ENCODE results near the gene ERVMER34-1. TPM values are rescaled to one million over a fixed set of nuclear protein-coding genes. Genes with fewer than 3 reads are reported as not detected.

Gene ERVMER34-1
- total and polyA plus RNA-seq, 8 donors = 0.30 to 3.0 (median 0.49) TPM; not detected in 4

DNA sequence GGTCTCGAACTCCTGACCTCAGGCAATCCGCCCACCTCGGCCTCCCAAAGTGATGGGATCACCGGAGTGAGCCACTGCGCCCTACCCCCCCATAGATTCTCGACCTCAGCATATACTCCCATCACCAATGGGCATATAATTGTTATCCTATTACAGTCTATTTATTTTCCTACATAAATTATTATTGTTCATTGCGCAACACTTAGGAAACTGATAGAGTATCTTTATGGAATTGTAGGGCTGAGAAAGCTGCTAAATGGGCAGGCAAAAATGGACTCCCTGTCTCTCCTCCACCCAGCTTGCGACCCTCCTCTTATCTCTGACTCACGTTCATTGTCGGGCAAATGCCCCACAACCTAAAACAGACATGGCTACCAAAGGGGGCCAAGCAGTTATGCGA lies 1.0 kb downstream of the ERVMER34-1 start:
- Histone ChIP-seq H3K27ac (no peak overlapping the region), H3K9me3 (no peaks in the 10 kb centered on the region), H3K4me1 (peaks cover 12 to 16% (median 14%) of the 10 kb centered on the region in 4 donors), H3K36me3 (no peaks in the 10 kb centered on the region), H3K27me3 (peaks cover 0 to 35% (median 11%) of the 10 kb centered on the region in 3 donors), H3K4me3 (no peak overlapping the region)
- TF ChIP-seq CTCF (IDR thresholded peaks at IDR 0.05) (no peak), EP300 (IDR thresholded peaks at IDR 0.05) (no peak), POLR2AphosphoS5 (IDR thresholded peaks at IDR 0.05) (no peak), POLR2A (IDR thresholded peaks at IDR 0.05) (no peak)
- intact Hi-C loops (cut with DNase I; ENCODE audit: low total_unique reads) = no loop called here
- 95 to 98% (median 97%) methylated on average over 11 of the region's 11 CpGs for WGBS, 5 donors
- no peak for DNase-seq

GRCh38 chr4:52748432-52748831 lies 2.8 kb downstream of the ERVMER34-1 start:
- Histone ChIP-seq H3K27ac (no peak overlapping the region), H3K9me3 (no peaks in the 10 kb centered on the region), H3K4me3 (no peak overlapping the region), H3K36me3 (no peaks in the 10 kb centered on the region), H3K4me1 (peaks cover 12 to 15% (median 14%) of the 10 kb centered on the region in 4 donors), H3K27me3 (peaks cover 0 to 35% (median 11%) of the 10 kb centered on the region in 3 donors)
- TF ChIP-seq POLR2A (IDR thresholded peaks at IDR 0.05) = no peak
- no peak for TF ChIP-seq CTCF (IDR thresholded peaks at IDR 0.05)
- no peak for TF ChIP-seq POLR2AphosphoS5 (IDR thresholded peaks at IDR 0.05)
- no peak for TF ChIP-seq EP300 (IDR thresholded peaks at IDR 0.05)
- intact Hi-C loops (cut with DNase I; ENCODE audit: low total_unique reads) = no loop called here
- no peak for DNase-seq
- WGBS, 5 donors = 90 to 96% (median 94%) methylated on average over 6 of the region's 6 CpGs

DNA sequence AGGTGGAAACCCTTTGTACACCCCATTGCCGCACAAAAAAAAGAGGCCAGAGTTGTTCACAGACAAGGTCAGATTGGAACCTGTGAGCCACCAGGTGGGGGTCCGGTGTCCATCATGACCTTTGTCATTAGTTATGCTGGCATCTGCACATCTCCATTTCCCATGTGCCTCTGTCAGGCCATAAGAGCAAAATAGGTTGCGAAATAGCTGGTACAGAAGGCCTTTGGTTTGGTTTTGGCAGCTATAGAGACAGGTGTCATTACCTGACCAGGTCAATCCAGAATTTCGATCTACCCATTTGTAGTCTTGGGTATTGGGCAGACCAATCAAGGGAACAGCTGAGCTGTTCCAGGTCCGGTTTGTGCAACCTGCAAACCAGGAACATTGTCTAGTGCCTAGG lies 6.6 kb downstream of the ERVMER34-1 start:
- intact Hi-C loops (cut with DNase I; ENCODE audit: low total_unique reads) = no loop called here
- TF ChIP-seq CTCF (IDR thresholded peaks at IDR 0.05) (no peak), POLR2A (IDR thresholded peaks at IDR 0.05) (no peak)
- Histone ChIP-seq H3K36me3 (no peaks in the 10 kb centered on the region), H3K27ac (no peak overlapping the region), H3K27me3 (peaks cover 0 to 5% (median 0%) of the 10 kb centered on the region in 3 donors), H3K9me3 (no peaks in the 10 kb centered on the region), H3K4me1 (peaks cover 0 to 4% (median 0%) of the 10 kb centered on the region in 4 donors), H3K4me3 (no peak overlapping the region)
- WGBS, 5 donors = 84 to 95% (median 93%) methylated on average over 5 of the region's 5 CpGs
- no peak for DNase-seq

DNA sequence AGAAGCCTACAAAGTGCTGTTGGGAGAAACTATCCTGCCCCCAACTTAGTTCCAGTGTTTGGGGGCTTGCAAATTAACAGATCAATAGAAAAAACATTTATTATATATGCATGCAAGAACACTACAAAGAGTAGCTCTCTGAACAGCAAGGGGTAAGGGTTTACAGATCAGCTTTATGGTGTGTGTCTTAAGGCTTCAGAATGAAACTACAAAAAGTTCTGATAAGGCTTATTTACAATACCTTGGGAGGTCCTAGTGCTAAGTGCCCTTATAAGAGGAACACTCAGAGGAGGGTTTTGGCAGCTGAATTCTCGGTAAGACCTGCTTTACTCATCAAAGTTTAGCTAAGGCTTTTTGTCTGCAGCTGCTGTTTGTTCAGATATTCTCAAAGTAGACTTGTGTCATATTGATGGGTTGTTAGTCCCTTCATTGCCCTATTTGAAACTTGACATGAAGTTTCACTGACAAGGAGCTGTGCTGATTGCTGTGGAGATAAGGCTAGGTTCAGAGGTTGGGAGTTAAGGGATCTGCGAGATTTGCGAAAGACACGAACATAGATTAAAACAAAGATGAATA lies 7.7 kb downstream of the ERVMER34-1 start:
- Histone ChIP-seq H3K9me3 (no peaks in the 10 kb centered on the region), H3K27me3 (no peaks in the 10 kb centered on the region), H3K4me3 (no peak overlapping the region), H3K36me3 (no peaks in the 10 kb centered on the region), H3K27ac (no peak overlapping the region), H3K4me1 (peaks cover 0 to 4% (median 0%) of the 10 kb centered on the region in 4 donors)
- intact Hi-C loops (cut with DNase I; ENCODE audit: low total_unique reads) = no loop called here
- no peak for DNase-seq
- no peak for TF ChIP-seq CTCF (IDR thresholded peaks at IDR 0.05)
- TF ChIP-seq POLR2AphosphoS5 (IDR thresholded peaks at IDR 0.05) = no peak
- no peak for TF ChIP-seq EP300 (IDR thresholded peaks at IDR 0.05)
- TF ChIP-seq POLR2A (IDR thresholded peaks at IDR 0.05) = no peak
- WGBS, 5 donors = 33 to 58% (median 55%) methylated on average over 4 of the region's 4 CpGs
